ENCODE measurements around the gene PLXNA4.

GRCh38 chr7:132164558-132165125 lies 411.6 kb downstream of the PLXNA4 start:
- TF ChIP-seq ARID4B (CRISPR knock-in tag; IDR thresholded peaks at IDR 0.05; ENCODE audit: borderline replicate concordance) (no peak), MAX (CRISPR knock-in tag; IDR thresholded peaks at IDR 0.05) (no peak), CTCF (IDR thresholded peaks at IDR 0.05) (no peak), FOXP4 (CRISPR knock-in tag; IDR thresholded peaks at IDR 0.05) (no peak), USF2 (CRISPR knock-in tag; IDR thresholded peaks at IDR 0.05) (no peak), MYBL2 (CRISPR knock-in tag; IDR thresholded peaks at IDR 0.05) (no peak)
- TF ChIP-seq, protein P1, sequence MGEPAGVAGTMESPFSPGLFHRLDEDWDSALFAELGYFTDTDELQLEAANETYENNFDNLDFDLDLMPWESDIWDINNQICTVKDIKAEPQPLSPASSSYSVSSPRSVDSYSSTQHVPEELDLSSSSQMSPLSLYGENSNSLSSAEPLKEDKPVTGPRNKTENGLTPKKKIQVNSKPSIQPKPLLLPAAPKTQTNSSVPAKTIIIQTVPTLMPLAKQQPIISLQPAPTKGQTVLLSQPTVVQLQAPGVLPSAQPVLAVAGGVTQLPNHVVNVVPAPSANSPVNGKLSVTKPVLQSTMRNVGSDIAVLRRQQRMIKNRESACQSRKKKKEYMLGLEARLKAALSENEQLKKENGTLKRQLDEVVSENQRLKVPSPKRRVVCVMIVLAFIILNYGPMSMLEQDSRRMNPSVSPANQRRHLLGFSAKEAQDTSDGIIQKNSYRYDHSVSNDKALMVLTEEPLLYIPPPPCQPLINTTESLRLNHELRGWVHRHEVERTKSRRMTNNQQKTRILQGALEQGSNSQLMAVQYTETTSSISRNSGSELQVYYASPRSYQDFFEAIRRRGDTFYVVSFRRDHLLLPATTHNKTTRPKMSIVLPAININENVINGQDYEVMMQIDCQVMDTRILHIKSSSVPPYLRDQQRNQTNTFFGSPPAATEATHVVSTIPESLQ (CRISPR knock-in tag; IDR thresholded peaks at IDR 0.05): no peak

Data from WTC11 (cell line).